A673 (cell line): ENCODE measurements around the gene AP3S2. TPM values are rescaled to one million over a fixed set of nuclear protein-coding genes. Genes with fewer than 3 reads are reported as not detected.

Source experiments
- BruUV-seq: library from RNA; stranded (reverse); fragments of 400-500 nt; replicated peaks from 2 replicates; lab custom pipeline; 2021; lab: Mats Ljungman, UMichigan
- CTCF ChIA-PET: fragments of 300-600 bp; sonication (Branson Sonifier 250); formaldehyde crosslinking; loops from one replicate; lab custom pipeline; 2022; ENCODE audit warnings: antibody characterized with exemption; lab: Charles Lee
- POLR2A ChIA-PET: fragments of 300-600 bp; sonication (Branson Sonifier 250); formaldehyde crosslinking; loops from one replicate; lab custom pipeline; 2022; ENCODE audit warnings: antibody characterized with exemption; ENCODE audit not compliant: low non-redundant PET; lab: Charles Lee
- DNase-seq: peaks from one replicate; pipeline ENCODE4 v3.0.0-alpha.2; 2015; ENCODE audit warnings: low spot score
- H3K27ac ChIP-seq: fragments of 200-600 bp; sonication (generic); 2 replicates; pipeline ENCODE4 v1.5.1; 2016; ENCODE audit warnings: mixed run types, low read depth, mild to moderate bottlenecking, mixed read lengths, antibody characterized with exemption, low read length; ENCODE audit not compliant: poor library complexity, severe bottlenecking
- H3K27me3 ChIP-seq: fragments of 200-600 bp; sonication (generic); replicated peaks from 2 replicates; pipeline ENCODE4 v1.6.1; 2017; ENCODE audit warnings: mixed run types, low read depth, mild to moderate bottlenecking, mixed read lengths, antibody characterized with exemption, low read length; ENCODE audit not compliant: insufficient read depth, poor library complexity
- H3K36me3 ChIP-seq: fragments of 200-600 bp; sonication (generic); 2 replicates; pipeline ENCODE4 v1.6.1; 2016; ENCODE audit warnings: mixed run types, mild to moderate bottlenecking, mixed read lengths, antibody characterized with exemption, low read length; ENCODE audit not compliant: insufficient read depth, poor library complexity, severe bottlenecking
- H3K4me1 ChIP-seq: fragments of 200-600 bp; sonication (generic); 2 replicates; pipeline ENCODE4 v1.6.1; 2017; ENCODE audit warnings: mixed run types, mild to moderate bottlenecking, mixed read lengths, antibody characterized with exemption, low read length; ENCODE audit not compliant: insufficient read depth, poor library complexity, severe bottlenecking
- H3K4me3 ChIP-seq: fragments of 200-600 bp; sonication (generic); 2 replicates; pipeline ENCODE4 v1.5.1; 2016; ENCODE audit warnings: low read depth, mixed run types, mild to moderate bottlenecking, mixed read lengths, low read length; ENCODE audit not compliant: poor library complexity, severe bottlenecking
- H3K9me3 ChIP-seq: fragments of 200-600 bp; sonication (generic); 2 replicates; pipeline ENCODE4 v1.6.1; 2016; ENCODE audit warnings: mixed run types, low read depth, mild to moderate bottlenecking, mixed read lengths, antibody characterized with exemption, low read length; ENCODE audit not compliant: poor library complexity, severe bottlenecking
- CTCF ChIP-seq: fragments of 300-800, 200-600 bp; sonication (generic); conservative IDR thresholded peaks from 2 replicates; pipeline ENCODE4 v1.5.1; 2017; ENCODE audit warnings: low read depth, mild to moderate bottlenecking, antibody characterized with exemption, low read length, moderate library complexity, mixed read lengths
- EZH2 ChIP-seq: fragments of 200-600 bp; sonication (generic); IDR thresholded peaks from 2 replicates; pipeline ENCODE4 v1.6.1; 2017; ENCODE audit warnings: borderline replicate concordance, low read depth, mild to moderate bottlenecking, mixed read lengths, antibody characterized with exemption, low read length; ENCODE audit not compliant: poor library complexity, severe bottlenecking
- intact Hi-C: fragments of 100-400 bp; cut with micrococcal nuclease; formaldehyde crosslinking; loops from one replicate; pipeline ENCODE4 v1.10.0; 2022; ENCODE audit not compliant: unreplicated experiment
- total RNA-seq: library from RNA; stranded (reverse); gene quantifications from 2 replicates; pipeline ENCODE4 v1.2.3, GENCODE V29; 2021

Gene AP3S2
- total RNA-seq, 1 experiment from 2014 or later: 32.0 TPM

GRCh38 chr15:89806210-89806558 is 87.6 kb downstream of the AP3S2 start:
- H3K27ac ChIP-seq: no peak overlapping the region
- intact Hi-C loops: no loop called here
- H3K36me3 ChIP-seq: no peaks in the 10 kb centered on the region
- H3K9me3 ChIP-seq: no peaks in the 10 kb centered on the region
- CTCF ChIA-PET: no interaction called here
- BruUV-seq: no TSS peak
- TF ChIP-seq EZH2: no peak
- no peak for TF ChIP-seq CTCF
- no peak for DNase-seq
- H3K27me3 ChIP-seq: no peaks in the 10 kb centered on the region
- H3K4me1 ChIP-seq: no peaks in the 10 kb centered on the region
- POLR2A ChIA-PET: no interaction called here
- H3K4me3 ChIP-seq: no peak overlapping the region

- ChIA-PET POLR2A (interaction anchor here (0.5 kb wide), 1 partner anchor 599 kb away, joined by 3 read pairs; no protein-coding TSS in a partner anchor), CTCF (no interaction called here)
- no peak for DNase-seq
- Histone ChIP-seq H3K4me3 (no peak overlapping the region), H3K36me3 (no peaks in the 10 kb centered on the region), H3K27me3 (no peaks in the 10 kb centered on the region), H3K9me3 (no peaks in the 10 kb centered on the region), H3K27ac (no peak overlapping the region), H3K4me1 (no peaks in the 10 kb centered on the region)
- intact Hi-C loops: no loop called here
- BruUV-seq: no TSS peak
- TF ChIP-seq CTCF (no peak), EZH2 (no peak)
Measured at GRCh38 chr15:89805241-89806209, 88.3 kb downstream of the AP3S2 start.

- Histone ChIP-seq H3K4me1 (no peaks in the 10 kb centered on the region), H3K9me3 (no peaks in the 10 kb centered on the region), H3K36me3 (no peaks in the 10 kb centered on the region), H3K4me3 (no peak overlapping the region), H3K27me3 (no peaks in the 10 kb centered on the region), H3K27ac (no peak overlapping the region)
- ChIA-PET POLR2A (no interaction called here), CTCF (no interaction called here)
- no peak for TF ChIP-seq CTCF
- no peak for TF ChIP-seq EZH2
- DNase-seq: no peak
- no TSS peak for BruUV-seq
- intact Hi-C loops: no loop called here
Measured at GRCh38 chr15:89803941-89804800, 89.6 kb downstream of the AP3S2 start.
